Activated CD8-positive, alpha-beta T cell treated with anti-CD3 and anti-CD28 coated beads for 36 hours (primary cell): ENCODE results near the gene LYPD6. TPM values are rescaled to one million over a fixed set of nuclear protein-coding genes. Genes with fewer than 3 reads are reported as not detected.

Experiments used
- ATAC-seq: fragments of 200-7000 bp; cut with Tn5 transposase; one replicate; pipeline ENCODE4 v1.10.0; 2021; ENCODE audit warnings: mild to moderate bottlenecking, moderate library complexity
- CTCF ChIA-PET: fragments of 350-600 bp; sonication (Branson Sonifier 250); formaldehyde crosslinking; loops from one replicate; lab custom pipeline; 2021; ENCODE audit warnings: antibody characterized with exemption; lab: Charles Lee
- POLR2A ChIA-PET: fragments of 350-600 bp; sonication (Branson Sonifier 250); formaldehyde crosslinking; loops from one replicate; lab custom pipeline; 2021; ENCODE audit warnings: antibody characterized with exemption; lab: Charles Lee
- DNase-seq: peaks from one replicate; pipeline ENCODE4 v3.0.0-alpha.2; 2020
- H3K27ac Mint-ChIP-seq: one replicate; pipeline ENCODE4 v1.8.0; 2021; ENCODE audit warnings: mild to moderate bottlenecking, mixed read lengths
- H3K27me3 Mint-ChIP-seq: one replicate; pipeline ENCODE4 v1.8.0; 2021; ENCODE audit warnings: mixed read lengths
- H3K36me3 Mint-ChIP-seq: one replicate; pipeline ENCODE4 v1.8.0; 2021; ENCODE audit warnings: low read depth, mixed read lengths
- H3K4me1 Mint-ChIP-seq: one replicate; pipeline ENCODE4 v1.8.0; 2021; ENCODE audit warnings: low read depth, mixed read lengths
- H3K4me3 Mint-ChIP-seq: one replicate; pipeline ENCODE4 v1.8.0; 2021; ENCODE audit warnings: mild to moderate bottlenecking, moderate library complexity, mixed read lengths
- H3K9me3 Mint-ChIP-seq: one replicate; pipeline ENCODE4 v1.8.0; 2021; ENCODE audit warnings: mixed read lengths
- intact Hi-C: fragments of 100-400 bp; cut with micrococcal nuclease; formaldehyde crosslinking; loops from one replicate; pipeline ENCODE4 v1.10.0; 2022
- total RNA-seq, 2 experiments: library from RNA; stranded (reverse); gene quantifications; one replicate each; pipeline ENCODE4 v1.2.3, GENCODE V29; 2021
- TF ChIP-seq, protein P1 (sequence below): fragments of 200-600 bp; IDR thresholded peaks from one replicate; pipeline ENCODE4 v1.8.0; 2022; ENCODE audit warnings: antibody characterized with exemption, mild to moderate bottlenecking

LYPD6 gene
- total RNA-seq, 2 experiments from 2014 or later, result not detected

DNA sequence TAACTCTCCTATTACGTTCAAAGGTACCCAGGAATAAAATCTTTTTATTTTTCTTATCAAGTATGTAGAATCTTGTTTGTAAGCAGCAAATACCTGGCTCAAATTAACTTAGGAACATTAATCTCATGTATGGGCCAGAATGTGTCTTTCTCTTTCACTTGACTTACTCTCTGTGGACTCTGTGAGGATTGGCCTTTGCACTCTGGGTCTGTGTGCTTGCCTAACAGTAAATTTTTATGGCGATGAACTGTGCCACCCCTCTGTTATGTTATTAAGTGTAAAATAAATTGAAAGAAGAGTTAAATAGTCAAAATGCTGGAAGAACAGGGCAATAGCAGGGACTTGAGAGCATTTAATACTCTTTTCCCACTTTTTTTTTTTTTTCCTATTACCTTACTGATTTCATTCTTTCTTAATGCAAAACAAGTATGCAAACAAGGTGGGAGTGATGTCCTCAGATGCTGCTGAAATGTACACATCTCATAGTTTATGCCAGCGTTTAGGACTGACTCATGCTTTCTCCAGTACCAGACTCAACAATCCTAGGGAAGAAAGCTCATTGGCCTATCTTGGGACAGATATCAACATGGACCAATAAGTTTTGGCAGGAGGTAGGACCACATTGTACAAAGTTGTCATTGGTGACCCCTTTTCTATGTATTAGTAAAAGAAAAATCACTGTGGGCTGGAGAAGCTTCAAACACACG, 25.5 kb downstream of the LYPD6 start:
- Mint-ChIP-seq H3K27ac (no peak overlapping the region), H3K27me3 (peaks cover 2% of the 10 kb centered on the region)
- CTCF ChIA-PET, result no interaction called here

GRCh38 chr2:149357058-149357457, 26.7 kb downstream of the LYPD6 start:
- TF ChIP-seq, protein P1, sequence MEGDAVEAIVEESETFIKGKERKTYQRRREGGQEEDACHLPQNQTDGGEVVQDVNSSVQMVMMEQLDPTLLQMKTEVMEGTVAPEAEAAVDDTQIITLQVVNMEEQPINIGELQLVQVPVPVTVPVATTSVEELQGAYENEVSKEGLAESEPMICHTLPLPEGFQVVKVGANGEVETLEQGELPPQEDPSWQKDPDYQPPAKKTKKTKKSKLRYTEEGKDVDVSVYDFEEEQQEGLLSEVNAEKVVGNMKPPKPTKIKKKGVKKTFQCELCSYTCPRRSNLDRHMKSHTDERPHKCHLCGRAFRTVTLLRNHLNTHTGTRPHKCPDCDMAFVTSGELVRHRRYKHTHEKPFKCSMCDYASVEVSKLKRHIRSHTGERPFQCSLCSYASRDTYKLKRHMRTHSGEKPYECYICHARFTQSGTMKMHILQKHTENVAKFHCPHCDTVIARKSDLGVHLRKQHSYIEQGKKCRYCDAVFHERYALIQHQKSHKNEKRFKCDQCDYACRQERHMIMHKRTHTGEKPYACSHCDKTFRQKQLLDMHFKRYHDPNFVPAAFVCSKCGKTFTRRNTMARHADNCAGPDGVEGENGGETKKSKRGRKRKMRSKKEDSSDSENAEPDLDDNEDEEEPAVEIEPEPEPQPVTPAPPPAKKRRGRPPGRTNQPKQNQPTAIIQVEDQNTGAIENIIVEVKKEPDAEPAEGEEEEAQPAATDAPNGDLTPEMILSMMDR, result no peak
- Mint-ChIP-seq H3K27me3 (peaks cover 5% of the 10 kb centered on the region), H3K9me3 (no peaks in the 10 kb centered on the region), H3K4me1 (no peaks in the 10 kb centered on the region), H3K36me3 (no peaks in the 10 kb centered on the region), H3K27ac (no peak overlapping the region), H3K4me3 (no peak overlapping the region)
- ATAC-seq (no peak), DNase-seq (no peak)
- intact Hi-C loops, result no loop called here
- POLR2A ChIA-PET, result no interaction called here
- CTCF ChIA-PET, result no interaction called here

More for the DNA sequence above, 25.5 kb downstream of the LYPD6 start:
- Mint-ChIP-seq H3K4me1 (no peaks in the 10 kb centered on the region), H3K9me3 (no peaks in the 10 kb centered on the region), H3K4me3 (no peak overlapping the region), H3K36me3 (no peaks in the 10 kb centered on the region)
- POLR2A ChIA-PET, result no interaction called here
- TF ChIP-seq, protein P1, result no peak
- ATAC-seq (no peak), DNase-seq (no peak)
- intact Hi-C loops, result no loop called here

- TF ChIP-seq, protein P1, result no peak
- CTCF ChIA-PET, result no interaction called here
- Mint-ChIP-seq H3K9me3 (no peaks in the 10 kb centered on the region), H3K36me3 (no peaks in the 10 kb centered on the region), H3K4me1 (no peaks in the 10 kb centered on the region), H3K27me3 (peaks cover 9% of the 10 kb centered on the region), H3K27ac (no peak overlapping the region), H3K4me3 (no peak overlapping the region)
- intact Hi-C loops, result no loop called here
- POLR2A ChIA-PET, result interaction anchor here (1.4 kb wide), 1 partner anchor 152 kb away, joined by 3 read pairs; no protein-coding TSS in a partner anchor
- no peak for DNase-seq
- ATAC-seq, result no peak
Observed at GRCh38 chr2:149360106-149360505, 29.7 kb downstream of the LYPD6 start.

DNA sequence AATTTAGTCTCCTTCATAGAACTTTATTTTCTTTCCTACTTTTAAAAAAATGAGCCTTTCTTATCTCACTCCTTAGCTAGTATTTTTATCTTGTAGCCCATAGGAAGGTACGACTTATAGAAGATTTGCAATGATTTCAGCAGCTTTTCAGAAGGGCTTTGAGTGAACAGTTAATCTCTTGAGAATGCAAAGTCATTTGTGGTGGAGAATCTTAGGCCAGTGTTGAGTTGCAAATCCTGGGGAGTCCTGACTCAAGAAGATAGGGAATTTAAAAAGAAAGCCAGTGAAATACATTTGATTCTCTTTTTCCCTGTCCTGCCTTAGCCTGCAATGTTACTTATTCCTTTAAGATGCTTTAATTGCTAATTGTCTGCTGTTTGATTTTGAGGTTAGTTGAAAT, 33.6 kb downstream of the LYPD6 start:
- POLR2A ChIA-PET, result no interaction called here
- Mint-ChIP-seq H3K9me3 (no peaks in the 10 kb centered on the region), H3K4me3 (no peak overlapping the region), H3K36me3 (no peaks in the 10 kb centered on the region), H3K4me1 (no peaks in the 10 kb centered on the region), H3K27me3 (peaks cover 17% of the 10 kb centered on the region), H3K27ac (no peak overlapping the region)
- CTCF ChIA-PET, result no interaction called here
- intact Hi-C loops, result no loop called here
- ATAC-seq (no peak), DNase-seq (no peak)
- TF ChIP-seq, protein P1, result no peak

GRCh38 chr2:149364839-149365238, 34.5 kb downstream of the LYPD6 start:
- no peak overlapping the region for H3K4me3 Mint-ChIP-seq
- intact Hi-C loops, result no loop called here
- no peak for ATAC-seq

More at GRCh38 chr2:149364839-149365238, 34.5 kb downstream of the LYPD6 start:
- Mint-ChIP-seq H3K4me1 (no peaks in the 10 kb centered on the region), H3K36me3 (no peaks in the 10 kb centered on the region), H3K27me3 (peaks cover 20% of the 10 kb centered on the region), H3K27ac (no peak overlapping the region), H3K9me3 (no peaks in the 10 kb centered on the region)
- CTCF ChIA-PET, result no interaction called here
- POLR2A ChIA-PET, result no interaction called here
- DNase-seq, result no peak
- TF ChIP-seq, protein P1, result no peak
